ENCODE data around the gene TFEB.

The TFEB gene

DNA sequence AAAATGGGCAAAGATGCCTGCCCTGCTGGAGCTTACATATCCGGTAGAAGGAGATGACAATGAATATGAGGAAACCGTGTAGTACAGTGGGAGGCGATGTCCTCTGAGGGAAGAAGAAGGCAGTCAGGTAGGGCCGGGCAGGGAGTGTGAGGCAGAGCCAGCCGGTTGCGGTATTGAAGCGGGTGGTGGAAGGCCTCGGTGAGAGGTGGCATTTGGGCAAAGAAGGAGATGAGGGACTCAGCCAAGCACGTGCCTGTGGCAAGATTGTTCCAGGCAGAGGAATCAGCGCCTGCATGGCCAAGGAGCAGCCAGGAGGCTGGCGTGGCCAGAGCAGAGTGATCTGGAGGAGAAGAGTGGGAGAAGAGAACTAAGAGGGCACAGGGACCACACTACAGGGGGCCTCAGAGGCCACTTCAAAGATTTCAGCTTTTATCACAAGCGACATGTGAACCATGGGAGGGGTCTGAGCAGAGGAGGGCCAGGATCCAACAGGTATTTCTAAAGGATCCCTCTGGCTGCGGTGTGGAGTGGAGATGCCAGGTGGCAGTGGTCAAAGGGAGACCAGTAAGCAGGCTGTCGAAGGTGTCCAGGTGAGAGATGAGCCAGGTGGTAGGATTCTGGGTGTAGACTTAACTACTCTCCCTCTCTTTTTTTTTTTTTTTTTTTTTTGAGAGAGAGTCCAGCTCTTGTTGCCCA, 83.3 kb downstream of the TFEB start:
- no peak for DNase-seq (ENCODE audit: low read depth)

DNA sequence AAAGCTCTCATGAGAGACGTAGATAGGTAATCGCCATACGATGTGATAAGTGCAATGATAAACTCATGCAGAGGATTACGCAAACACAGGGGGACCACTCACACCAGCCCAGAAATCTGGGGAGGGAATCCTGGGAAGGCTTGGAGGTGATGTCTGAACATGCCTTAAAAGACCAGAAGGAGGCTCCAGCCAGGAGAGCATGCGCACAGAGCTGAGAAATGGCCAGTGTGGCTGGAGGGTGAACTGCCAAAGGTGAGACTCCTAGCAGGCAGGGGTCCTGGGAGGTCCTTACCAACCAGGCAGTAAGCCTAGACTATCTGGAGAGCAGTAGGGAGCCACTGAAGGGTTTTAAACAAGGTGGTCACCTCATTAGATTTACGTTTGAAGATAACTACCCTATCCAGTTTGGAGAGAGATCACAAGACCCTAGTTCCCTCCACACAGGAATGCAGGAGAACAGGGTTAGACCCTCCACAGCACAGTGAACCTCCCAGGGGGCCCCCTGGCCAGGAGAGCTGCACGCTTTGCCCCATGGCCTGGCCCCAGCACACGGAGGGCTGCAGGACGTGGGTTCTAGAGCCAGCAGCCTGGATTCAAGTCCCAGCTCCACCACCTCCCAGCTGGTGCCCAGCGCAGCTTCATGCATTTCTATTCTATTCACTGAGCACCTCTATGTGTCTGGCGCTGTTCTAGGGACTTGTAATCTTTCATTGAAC, 84.0 kb downstream of the TFEB start:
- DNase-seq (ENCODE audit: low read depth): no peak

DNA sequence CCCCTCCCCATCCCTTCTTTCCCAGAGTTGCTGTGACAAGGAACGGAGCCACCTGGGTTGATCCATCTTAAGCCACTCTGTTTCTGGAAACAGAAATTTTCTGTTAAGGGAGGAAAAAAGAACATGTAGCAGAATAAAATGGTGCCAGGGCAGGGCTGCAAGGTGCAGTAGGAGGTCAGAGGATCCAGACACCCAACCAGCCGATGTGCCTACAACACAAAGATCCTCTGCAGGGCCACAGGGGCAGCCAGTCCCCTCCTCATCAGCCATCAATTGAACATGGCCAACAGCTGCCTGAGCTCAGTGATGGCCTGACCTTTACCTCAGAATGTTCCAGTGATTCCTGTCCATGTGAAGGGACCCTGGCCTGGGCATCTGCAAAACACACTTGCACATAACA, 85.3 kb downstream of the TFEB start:
- DNase-seq (ENCODE audit: low read depth): no peak

DNA sequence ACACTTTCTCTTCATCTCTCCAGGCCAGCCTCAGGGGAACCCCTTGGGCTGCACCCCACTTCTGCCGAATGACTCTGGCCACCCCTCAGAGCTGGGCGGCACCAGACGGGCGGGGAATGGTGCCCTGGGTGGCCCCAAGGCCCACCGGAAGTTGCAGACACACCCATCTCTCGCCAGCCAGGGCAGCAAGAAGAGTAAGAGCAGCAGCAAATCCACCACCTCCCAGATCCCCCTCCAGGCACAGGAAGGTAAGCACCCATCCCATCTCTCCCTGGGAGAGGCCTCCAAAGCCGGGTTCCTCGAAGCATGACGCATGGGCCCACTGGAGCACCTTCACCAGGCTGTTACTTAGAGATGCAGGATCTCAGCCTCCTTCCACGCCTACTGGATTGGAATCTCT, 85.8 kb downstream of the TFEB start:
- no peak for DNase-seq (ENCODE audit: low read depth)

DNA sequence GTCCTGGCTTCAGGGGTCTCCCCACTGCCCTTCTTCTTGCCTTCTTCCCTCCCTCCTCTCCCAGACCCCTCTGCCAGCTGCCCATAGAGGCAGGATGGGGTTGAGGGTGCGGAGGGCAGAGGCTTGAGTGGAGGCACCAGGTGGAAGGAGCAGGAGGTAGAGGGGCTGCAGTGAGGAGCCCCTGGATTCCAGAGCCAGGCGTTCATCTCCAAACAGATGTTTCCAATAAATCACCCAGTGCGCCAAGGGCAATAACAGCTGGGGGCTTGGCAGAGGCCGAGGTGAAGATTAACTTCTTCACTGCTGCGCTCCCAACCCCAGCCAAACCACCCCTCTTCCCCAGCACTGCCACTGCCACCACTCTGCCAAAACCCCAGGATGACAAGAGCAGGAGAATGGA, 86.5 kb downstream of the TFEB start:
- DNase-seq (ENCODE audit: low read depth): no peak

DNA sequence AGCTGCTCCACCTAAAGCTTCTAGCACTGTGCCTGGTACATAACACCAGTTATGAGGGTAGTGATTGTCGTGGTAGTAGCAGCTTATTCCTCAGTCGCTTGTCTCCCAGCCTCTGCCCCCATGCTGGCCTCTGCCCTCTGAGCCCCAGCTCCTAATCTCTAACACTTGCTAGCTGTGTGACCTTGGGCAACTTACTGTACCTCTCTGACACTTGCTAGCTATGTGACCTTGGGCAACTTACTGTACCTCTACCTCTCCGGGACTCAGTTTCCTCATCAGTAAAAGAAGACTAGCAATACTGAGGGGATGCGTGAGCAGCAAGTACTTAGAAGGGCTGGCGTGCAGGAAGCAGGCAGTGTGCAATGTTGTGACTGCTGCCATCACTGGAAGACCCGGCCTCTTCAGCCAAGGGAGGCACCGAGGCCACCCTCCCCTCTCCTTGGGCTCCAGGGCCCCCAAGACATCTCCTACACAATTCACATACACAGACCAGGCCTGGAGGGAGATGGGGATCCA, 87.3 kb downstream of the TFEB start:
- no peak for DNase-seq (ENCODE audit: low read depth)

DNA sequence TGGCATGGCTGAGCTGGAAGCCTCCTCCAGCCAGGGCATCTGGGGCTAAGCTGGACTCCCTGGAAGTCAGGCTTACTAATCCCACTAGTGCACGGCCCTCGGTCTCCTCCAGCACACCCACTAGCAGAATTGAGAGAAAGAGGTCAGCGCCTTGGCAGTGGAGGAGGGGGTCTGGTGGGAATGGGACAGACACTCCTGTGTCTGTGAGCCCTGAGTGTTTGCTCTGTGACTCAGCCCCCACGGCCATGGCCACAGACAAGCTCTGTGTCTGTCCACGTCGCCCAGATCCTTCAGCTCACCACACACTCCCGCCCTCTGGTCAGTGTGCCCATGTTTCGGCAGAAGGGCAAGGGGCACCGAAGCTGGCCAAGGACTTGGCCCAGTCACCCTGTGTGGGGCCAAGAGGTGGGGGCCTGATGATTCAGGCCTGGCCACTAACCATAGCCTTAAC, 88.3 kb downstream of the TFEB start:
- DNase-seq (ENCODE audit: low read depth): no peak

DNA sequence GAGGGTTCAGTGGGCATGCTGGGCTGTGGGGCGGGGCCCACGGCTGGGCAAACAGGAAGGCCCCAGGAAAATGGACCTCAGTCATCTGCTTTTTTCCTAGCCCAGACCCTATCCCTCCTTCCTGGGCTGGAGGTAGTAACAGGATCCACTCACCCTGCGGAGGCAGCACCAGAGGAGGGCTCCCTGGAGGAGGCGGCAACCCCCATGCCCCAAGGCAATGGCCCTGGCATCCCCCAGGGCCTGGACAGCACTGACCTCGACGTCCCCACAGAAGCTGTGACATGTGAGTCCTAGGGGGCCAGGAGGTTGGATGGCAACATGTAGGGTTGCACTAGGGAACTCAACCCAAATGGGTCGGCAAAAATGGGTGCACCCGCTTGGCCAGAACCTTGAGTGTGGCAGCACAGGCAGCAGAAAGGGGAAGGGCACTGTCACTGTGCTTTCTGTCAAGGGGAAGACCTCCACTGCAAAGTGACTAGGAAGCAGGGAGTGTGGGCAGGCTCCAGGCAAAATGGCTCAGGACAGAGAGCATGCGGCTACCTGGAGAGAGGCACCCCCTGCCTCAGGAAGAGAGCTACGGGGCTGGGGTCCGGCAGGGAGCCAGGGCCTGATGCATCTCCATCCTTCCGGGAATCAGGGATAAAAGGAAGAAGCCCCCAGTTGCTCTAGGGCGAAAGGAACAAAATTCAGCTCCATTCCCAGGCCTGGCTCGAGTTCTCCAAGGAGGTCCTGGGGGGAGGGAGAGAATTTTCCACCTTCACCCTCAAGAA, 89.2 kb downstream of the TFEB start:
- DNase-seq (ENCODE audit: low read depth): no peak

DNA sequence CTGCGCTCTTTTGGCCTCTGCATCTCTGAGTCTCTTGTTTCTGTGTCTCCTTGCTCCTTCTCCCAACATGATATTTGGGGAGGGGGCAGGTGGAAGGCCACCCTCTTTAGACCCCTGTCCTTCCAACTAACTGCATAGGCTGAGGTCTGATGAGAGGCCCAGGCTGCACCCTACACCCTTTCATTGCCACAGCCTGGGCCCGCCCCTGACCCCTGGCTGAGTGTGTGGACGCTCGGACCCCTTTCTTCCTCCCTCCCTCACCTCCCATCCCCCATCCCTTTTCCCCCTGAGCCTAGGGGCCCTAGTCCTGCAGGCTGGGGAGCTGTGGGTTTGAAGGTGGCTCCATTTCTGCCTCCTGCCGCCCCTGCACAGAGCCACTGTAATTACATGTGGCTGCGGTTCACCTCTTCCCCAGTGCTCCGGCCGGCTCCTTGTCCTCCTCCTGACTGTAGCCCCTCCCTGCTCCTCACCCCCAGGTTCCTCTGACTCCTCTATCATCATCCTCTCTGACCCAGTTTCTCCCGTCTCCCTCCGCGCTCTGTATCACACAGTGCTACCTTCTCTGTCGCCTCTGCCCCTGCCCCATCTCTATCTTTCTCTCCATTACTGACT, 90.3 kb downstream of the TFEB start:
- DNase-seq (ENCODE audit: low read depth): no peak

DNA sequence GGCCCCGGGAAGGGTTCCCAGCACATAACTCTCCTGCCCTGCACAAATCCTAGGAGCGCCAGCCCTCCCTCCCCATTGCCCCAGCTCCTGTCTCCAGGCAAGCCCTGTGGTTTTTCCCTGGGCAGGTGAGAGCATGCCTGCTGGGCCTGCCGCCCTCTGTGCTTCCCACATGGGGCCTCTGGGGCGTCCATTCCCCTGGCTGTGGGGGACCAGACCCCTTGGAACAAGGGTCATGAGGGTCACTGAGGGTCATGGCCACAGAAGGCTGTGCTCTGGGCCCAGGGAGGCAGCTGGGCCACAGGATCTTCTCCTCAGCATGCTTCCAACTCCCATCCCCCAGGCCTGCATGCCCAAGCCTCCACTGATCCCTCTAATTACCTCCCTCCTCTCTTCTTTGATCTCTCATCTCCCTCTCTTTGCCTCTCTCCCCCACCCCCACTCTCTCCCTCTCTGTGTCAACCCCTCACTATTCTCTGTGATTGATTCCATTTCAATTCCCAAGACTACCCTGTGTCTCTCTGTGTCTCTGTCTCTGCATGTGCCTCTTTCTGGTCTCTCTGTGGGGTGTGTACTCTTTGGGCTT, 91.0 kb downstream of the TFEB start:
- no peak for DNase-seq (ENCODE audit: low read depth)

DNA sequence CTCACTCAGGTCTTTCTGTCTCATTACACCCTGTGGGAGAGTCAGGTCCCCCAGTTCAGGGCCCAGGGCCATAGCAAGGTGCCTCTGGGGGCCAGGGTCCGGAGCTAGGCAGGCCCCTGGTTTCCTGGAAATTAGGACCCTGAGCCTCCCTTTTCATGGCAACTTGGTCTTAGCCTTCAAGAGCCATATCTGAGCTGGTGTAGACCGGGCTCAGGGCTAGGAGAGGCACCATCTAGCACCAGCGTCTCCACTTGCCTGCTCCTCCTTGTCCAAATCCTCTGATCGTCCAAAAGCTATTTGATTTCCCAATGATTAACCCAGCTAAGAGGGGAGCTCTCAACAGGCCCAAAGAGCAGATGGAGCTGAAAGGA, 91.5 kb downstream of the TFEB start:
- no peak for DNase-seq (ENCODE audit: low read depth)

DNA sequence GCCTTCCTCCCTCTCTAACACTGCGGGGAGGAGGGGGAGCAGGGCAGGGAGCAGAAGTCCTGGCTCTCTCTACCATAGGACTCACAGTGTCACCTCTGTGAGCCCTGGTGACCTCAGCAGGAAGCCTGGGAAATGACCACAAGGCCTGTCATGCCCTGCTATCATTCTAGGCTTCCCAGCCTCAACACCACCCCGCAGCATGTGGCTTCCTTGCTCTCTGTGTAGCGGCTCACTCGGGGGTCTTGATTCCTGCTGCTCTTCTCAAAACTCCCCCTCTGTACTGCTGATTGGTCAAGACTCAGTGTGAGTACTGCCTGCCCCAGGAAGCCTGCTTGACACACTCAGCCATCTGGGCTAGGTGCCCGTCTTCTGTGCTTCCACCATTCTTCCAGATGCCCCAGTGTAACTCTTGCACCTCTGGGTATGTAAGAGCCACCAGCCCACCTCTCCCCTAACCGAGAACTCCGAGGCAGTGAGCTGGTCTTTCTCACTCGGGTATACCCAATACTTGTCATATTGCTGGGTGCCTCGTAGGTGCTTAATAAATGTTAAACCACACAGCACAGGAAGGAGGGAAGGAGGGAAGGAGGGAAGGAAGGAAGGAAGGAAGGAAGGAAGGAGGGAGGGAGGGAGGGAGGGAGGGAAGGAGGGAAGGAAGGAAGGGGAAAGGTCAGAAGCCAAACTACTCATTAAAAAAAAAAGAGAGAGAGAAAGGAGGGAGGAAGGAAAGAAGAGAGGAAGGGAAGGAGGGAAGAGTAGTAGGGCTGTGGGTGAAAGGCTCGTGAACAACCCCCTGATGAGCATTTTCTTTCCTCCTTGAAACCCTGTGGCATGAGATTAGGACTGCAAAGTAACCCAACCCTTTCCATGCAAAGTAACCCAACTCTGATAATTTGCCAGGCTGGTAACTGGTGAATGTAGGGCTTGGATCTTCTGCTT, 92.2 kb downstream of the TFEB start:
- DNase-seq (ENCODE audit: low read depth): no peak

DNA sequence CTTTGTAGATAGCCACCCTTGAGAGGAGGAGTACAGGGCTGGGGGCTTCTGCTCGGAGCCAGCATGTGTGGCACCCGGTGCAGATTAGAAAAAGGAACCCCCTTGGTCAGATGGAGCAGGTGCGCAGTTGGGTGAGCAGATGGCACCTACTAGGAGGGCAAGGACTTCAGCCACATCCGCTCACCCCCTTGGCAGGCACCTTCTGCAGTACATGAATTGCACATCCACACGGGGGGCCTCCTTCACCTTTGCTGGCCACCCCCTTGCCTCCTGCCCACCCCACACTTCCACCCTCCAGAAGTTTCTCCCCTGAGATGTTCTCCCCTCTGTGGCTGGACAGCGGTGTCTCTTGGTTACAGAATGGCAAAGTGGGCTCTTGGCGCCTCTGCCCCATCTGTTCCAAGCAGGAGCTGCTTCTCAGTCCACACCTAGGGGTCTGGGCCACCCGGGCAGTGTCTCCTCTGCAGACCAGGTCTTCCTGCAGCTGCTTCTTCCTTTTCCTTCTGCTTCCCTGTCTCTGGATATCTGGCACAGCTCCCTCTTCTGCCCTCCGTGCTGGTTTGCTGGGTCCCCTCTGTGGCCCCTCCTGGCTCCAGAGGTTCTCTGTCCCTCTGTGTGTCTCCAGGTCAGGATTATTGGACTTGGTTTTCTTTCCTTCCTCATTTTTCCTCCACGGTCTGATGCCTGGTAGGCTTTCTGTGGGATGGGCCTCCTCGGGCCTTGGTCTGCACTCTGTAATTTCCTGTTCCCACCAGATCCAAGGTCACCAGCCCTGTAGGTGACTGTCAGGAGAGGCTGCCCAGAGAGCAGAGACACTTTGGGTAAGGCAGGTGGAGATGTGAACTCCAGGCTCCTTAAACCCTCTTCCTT, 93.1 kb downstream of the TFEB start:
- no peak for DNase-seq (ENCODE audit: low read depth)

DNA sequence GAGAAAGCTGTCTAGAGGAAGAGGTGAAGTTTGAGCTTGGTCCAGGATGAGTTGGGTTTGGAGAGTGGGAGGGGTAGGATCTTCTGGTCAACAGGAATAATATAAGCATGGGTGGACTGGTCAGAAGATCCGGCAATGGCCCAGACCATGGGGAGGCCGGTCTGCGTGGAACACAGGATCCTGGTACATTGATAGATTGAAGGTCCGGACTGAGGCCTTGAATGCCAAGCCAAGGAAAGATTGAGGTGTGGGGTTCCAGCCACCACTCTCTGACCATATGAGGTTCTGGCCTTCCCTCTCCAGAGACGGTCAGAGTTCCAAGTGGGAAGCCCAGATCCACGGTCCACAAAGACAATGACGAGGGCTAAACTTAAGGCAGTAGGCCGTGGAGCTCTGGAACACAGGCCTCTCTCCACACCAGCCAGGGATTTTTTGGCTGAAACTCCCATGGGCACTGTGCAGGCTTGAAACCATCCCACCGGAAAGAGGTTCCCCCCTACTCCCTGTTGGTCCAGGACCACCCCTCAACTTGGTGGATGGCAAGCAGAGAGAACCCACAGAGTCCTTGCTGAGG, 94.0 kb downstream of the TFEB start:
- no peak for DNase-seq (ENCODE audit: low read depth)

DNA sequence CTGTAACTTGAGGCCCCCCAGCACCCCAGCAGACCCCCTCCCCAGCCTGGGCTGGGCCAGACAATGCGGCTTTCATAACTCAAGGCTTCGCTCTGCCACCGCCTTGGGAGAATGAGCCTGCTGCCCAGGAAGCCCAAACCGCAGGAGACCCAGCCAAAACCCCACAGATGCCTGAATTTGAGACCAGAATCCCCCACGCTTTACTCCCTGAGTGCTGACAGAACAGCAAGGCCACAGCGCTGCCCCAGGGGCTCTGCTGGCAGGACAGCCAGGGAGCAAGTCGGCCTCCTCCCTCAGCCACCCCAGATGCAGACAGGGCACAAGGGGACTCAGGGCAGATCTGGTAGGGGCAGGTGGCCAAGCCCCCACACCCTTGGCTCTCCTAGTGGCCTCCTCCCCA, 95.0 kb downstream of the TFEB start:
- no peak for DNase-seq (ENCODE audit: low read depth)

DNA sequence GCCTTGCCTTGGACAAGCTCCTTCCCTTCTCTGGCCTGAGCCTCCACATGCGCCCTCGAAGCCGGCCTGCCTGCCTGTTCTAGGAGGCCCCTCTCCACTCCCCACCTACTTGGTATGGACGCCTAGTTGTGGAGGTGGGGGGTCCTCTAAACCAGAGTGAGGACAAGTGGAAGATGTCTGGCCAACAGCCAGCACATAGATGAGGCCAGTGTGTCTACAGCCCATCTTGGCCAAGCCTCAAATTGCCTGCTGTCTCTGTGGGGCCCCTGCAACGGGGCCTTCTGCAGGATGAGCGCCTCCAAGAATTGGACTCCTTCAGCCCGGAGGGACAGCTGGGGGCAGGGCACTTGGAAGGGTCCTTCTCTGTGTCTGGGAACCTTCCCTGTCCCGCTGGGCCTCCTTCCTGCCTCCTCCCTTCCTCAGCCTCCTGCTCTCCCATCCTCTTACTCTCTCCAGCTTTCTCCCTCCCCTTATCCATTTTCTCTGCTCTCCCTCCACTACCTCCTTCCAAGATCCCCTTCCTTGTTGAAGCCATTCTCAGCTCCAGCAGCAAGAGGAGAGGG, 95.5 kb downstream of the TFEB start:
- no peak for DNase-seq (ENCODE audit: low read depth)

DNA sequence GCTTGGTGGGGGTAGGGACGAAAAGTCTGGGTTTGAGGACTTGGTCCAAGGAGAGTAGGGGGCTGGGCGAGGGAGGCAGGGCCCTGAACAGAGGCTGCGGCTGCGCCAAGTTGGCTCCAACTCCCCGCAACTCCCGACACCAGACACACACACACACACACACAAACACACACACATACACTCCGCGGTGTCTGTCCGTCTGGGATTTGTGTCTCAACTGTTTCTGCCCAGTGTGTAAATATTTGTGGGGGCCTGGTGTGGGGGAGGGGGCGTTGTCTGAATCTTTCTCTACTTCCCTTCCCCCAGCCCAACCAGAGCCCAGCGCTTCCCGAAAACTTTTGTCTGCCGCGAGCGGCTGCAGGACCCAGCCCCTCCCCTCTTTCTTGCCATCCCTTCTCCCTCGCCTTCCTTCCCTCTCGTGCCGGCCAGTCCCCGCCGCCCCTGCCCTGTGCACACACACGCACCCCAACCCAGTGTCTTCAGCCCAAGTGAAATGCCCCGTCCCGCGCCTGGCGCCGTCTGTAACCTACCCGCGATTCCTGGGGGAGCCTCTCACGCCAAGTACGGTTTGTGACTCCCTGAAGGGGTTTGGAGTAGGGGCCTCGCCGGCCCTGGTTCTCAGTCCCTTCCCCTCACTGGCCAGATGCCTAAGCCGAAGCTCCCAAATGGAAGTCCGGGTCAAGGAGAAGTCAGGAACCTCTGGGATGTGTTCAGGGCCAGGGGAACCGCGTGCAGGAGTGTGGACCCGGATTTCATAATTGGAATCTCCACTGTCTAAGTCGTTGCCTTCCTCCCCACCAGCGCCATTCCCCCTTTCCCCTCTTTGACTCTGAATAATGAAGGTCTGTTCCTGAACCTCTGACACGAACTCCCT, 96.2 kb downstream of the TFEB start:
- DNase-seq (ENCODE audit: low read depth): no peak

All from stimulated activated CD4-positive, alpha-beta T cell treated with anti-CD3 and anti-CD28 coated beads, Interleukin-2, amount 100 ng/mL, for 4 hours (primary cell).